ENCODE measurements around the gene DTNA.

DTNA gene

GRCh38 chr18:34802959-34803358 is 92.9 kb downstream of the DTNA start:
- Histone ChIP-seq H2AFZ (ENCODE audit: low read length) (no peak overlapping the region), H3K4me2 (ENCODE audit: low read depth, low read length) (no peak overlapping the region), H3K36me3 (replicated peaks; ENCODE audit: insufficient read depth, low read length) (no peaks in the 10 kb centered on the region), H3F3A (ENCODE audit: insufficient read depth, low read length) (no peaks in the 10 kb centered on the region), H3K9me2 (replicated peaks; ENCODE audit: insufficient read depth, low read length) (no peaks in the 10 kb centered on the region), H3K27ac (ENCODE audit: low read length) (no peak overlapping the region), H3K4me3 (ENCODE audit: low read length) (no peak overlapping the region), H3K4me1 (ENCODE audit: low read length) (peaks cover 8% of the 10 kb centered on the region; the same call in 1 of the 2 replicates), H3K79me2 (ENCODE audit: low read length) (no peaks in the 10 kb centered on the region), H4K20me1 (ENCODE audit: insufficient read depth, low read length) (no peaks in the 10 kb centered on the region), H3K9me3 (replicated peaks; ENCODE audit: insufficient read depth, low read length) (no peaks in the 10 kb centered on the region), H3K9ac (ENCODE audit: low read length) (no peak overlapping the region), H3K27me3 (replicated peaks; ENCODE audit: insufficient read depth, low read length) (no peaks in the 10 kb centered on the region)
- TF ChIP-seq CTCF (IDR thresholded peaks at IDR 0.05; ENCODE audit: low read length): no peak
- TF ChIP-seq EZH2phosphoT487 (IDR thresholded peaks at IDR 0.05; ENCODE audit: low read length): no peak
- no peak for TF ChIP-seq EZH2 (optimal IDR thresholded peaks at IDR 0.05; ENCODE audit: low read depth, low read length)
- DNase-seq: no peak

DNA sequence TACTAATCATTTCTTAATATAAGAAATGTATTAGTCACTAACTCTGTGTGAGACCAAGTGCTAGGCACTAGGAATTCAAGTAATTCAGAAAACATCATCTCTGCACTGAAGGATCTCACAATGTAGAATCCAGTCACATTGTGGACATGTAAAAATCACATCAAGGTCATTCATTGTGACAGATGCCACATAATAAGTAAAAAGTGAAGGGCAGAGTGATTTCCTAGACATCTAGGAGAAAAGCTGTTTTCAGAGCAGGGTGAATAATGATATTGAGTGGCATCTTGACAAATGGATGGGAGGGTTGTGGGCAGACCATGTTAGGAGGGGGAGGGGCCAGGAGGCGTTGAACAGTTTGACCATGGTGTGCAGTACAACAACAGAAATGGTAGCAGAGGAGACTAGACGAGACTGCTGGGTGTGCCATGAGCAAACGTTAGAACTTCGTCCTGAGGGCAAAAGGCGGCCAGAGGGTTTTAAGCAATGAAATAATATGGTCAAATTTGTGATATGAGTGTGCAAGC is 93.8 kb downstream of the DTNA start:
- H3K9ac ChIP-seq (ENCODE audit: low read length): no peak overlapping the region
- H3K4me3 ChIP-seq (ENCODE audit: low read length): no peak overlapping the region
- no peak for DNase-seq
- H3K4me2 ChIP-seq (ENCODE audit: low read depth, low read length): no peak overlapping the region
- no peak overlapping the region for H2AFZ ChIP-seq (ENCODE audit: low read length)
- H3K79me2 ChIP-seq (ENCODE audit: low read length): no peaks in the 10 kb centered on the region
- no peaks in the 10 kb centered on the region for H4K20me1 ChIP-seq (ENCODE audit: insufficient read depth, low read length)
- peaks cover 2% of the 10 kb centered on the region; the same call in 1 of the 2 replicates for H3K4me1 ChIP-seq (ENCODE audit: low read length)
- no peaks in the 10 kb centered on the region for H3K36me3 ChIP-seq (replicated peaks; ENCODE audit: insufficient read depth, low read length)
- no peaks in the 10 kb centered on the region for H3K27me3 ChIP-seq (replicated peaks; ENCODE audit: insufficient read depth, low read length)
- TF ChIP-seq EZH2 (optimal IDR thresholded peaks at IDR 0.05; ENCODE audit: low read depth, low read length) (no peak), EZH2phosphoT487 (IDR thresholded peaks at IDR 0.05; ENCODE audit: low read length) (no peak), CTCF (IDR thresholded peaks at IDR 0.05; ENCODE audit: low read length) (no peak)
- H3K9me2 ChIP-seq (replicated peaks; ENCODE audit: insufficient read depth, low read length): no peaks in the 10 kb centered on the region
- H3K27ac ChIP-seq (ENCODE audit: low read length): no peak overlapping the region
- no peaks in the 10 kb centered on the region for H3K9me3 ChIP-seq (replicated peaks; ENCODE audit: insufficient read depth, low read length)
- no peaks in the 10 kb centered on the region for H3F3A ChIP-seq (ENCODE audit: insufficient read depth, low read length)

DNA sequence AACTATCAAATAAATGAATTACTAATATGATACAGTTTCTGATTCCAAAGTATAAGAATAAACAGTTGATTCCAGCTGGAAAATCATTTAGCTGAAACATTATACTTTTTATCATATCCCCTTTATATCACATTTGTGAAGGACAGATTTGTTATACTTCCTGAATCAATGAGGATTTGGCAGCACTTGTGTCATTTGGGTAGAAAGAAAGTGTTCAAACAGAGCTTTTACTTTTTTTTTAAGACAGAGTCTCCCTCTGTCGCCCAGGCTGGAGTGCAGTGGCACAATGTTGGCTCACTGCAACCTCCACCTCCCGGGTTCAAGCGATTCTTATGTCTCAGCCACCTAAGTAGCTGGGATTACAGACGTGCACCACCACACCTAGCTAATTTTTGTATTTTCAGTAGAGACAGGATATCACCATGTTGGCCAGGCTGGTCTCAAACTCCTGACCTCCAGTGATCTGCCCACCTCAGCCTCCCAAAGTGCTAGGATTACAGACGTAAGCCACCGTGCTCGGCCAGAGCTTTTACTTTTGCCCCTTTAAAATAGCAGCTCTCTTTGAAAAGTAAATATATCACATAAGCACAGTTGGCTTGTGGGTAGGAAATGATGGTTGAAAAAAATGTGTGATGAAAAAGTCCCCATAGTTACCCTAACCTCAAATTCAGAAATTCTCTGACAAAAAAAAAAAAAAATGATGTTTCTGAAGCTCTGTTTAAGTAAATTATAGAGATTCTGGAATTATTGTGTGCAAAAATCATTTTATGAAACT is 95.2 kb downstream of the DTNA start:
- Histone ChIP-seq H3K79me2 (ENCODE audit: low read length) (no peaks in the 10 kb centered on the region), H3K36me3 (replicated peaks; ENCODE audit: insufficient read depth, low read length) (no peaks in the 10 kb centered on the region), H3K27ac (ENCODE audit: low read length) (no peak overlapping the region), H3K4me1 (ENCODE audit: low read length) (no peaks in the 10 kb centered on the region), H3F3A (ENCODE audit: insufficient read depth, low read length) (no peaks in the 10 kb centered on the region), H3K9me3 (replicated peaks; ENCODE audit: insufficient read depth, low read length) (no peaks in the 10 kb centered on the region), H3K4me3 (ENCODE audit: low read length) (no peak overlapping the region), H2AFZ (ENCODE audit: low read length) (no peak overlapping the region), H3K9me2 (replicated peaks; ENCODE audit: insufficient read depth, low read length) (no peaks in the 10 kb centered on the region), H3K27me3 (replicated peaks; ENCODE audit: insufficient read depth, low read length) (no peaks in the 10 kb centered on the region), H4K20me1 (ENCODE audit: insufficient read depth, low read length) (no peaks in the 10 kb centered on the region), H3K9ac (ENCODE audit: low read length) (no peak overlapping the region), H3K4me2 (ENCODE audit: low read depth, low read length) (no peak overlapping the region)
- TF ChIP-seq CTCF (IDR thresholded peaks at IDR 0.05; ENCODE audit: low read length) (no peak), EZH2phosphoT487 (IDR thresholded peaks at IDR 0.05; ENCODE audit: low read length) (no peak), EZH2 (optimal IDR thresholded peaks at IDR 0.05; ENCODE audit: low read depth, low read length) (no peak)
- DNase-seq: no peak

All from MM.1S (cell line).